Smooth muscle cell (in vitro differentiated cells): ENCODE measurements around the gene RAB3B. TPM values are rescaled to one million over a fixed set of nuclear protein-coding genes. Genes with fewer than 3 reads are reported as not detected.

Source experiments
- DNase-seq: peaks from one replicate; lab custom pipeline; 2025; ENCODE audit not compliant: unreplicated experiment; lab: John Stamatoyannopoulos, UW
- H2AFZ ChIP-seq: fragments of 200-600 bp; sonication (generic); 2 replicates; pipeline ENCODE4 v1.6.0; 2016; ENCODE audit warnings: antibody characterized with exemption, low read depth, mild to moderate bottlenecking
- H3F3A ChIP-seq: fragments of 200-600 bp; sonication (generic); 2 replicates; pipeline ENCODE4 v1.6.0; 2017; ENCODE audit warnings: antibody characterized with exemption, low read depth
- H3K27ac ChIP-seq: fragments of 200-600 bp; sonication (generic); 2 replicates; pipeline ENCODE4 v1.5.1; 2016; ENCODE audit warnings: low read depth, mild to moderate bottlenecking
- H3K27me3 ChIP-seq: fragments of 200-600 bp; sonication (generic); 2 replicates; pipeline ENCODE4 v1.6.1; 2016; ENCODE audit warnings: low read depth, mild to moderate bottlenecking
- H3K36me3 ChIP-seq: fragments of 200-600 bp; sonication (generic); 2 replicates; pipeline ENCODE4 v1.5.1; 2016; ENCODE audit warnings: low read depth
- H3K4me1 ChIP-seq: fragments of 200-600 bp; sonication (generic); 2 replicates; pipeline ENCODE4 v1.5.1; 2016; ENCODE audit warnings: low read depth
- H3K4me2 ChIP-seq: fragments of 200-600 bp; sonication (generic); 2 replicates; pipeline ENCODE4 v1.6.0; 2016; ENCODE audit warnings: mild to moderate bottlenecking
- H3K4me3 ChIP-seq: fragments of 200-600 bp; sonication (generic); 2 replicates; pipeline ENCODE4 v1.5.1; 2016; ENCODE audit warnings: mild to moderate bottlenecking
- H3K79me2 ChIP-seq: fragments of 200-600 bp; sonication (generic); 2 replicates; pipeline ENCODE4 v1.6.0; 2016; ENCODE audit warnings: low read depth, mild to moderate bottlenecking
- H3K9ac ChIP-seq: fragments of 200-600 bp; sonication (generic); 2 replicates; pipeline ENCODE4 v1.6.0; 2016; ENCODE audit warnings: low read depth
- H3K9me3 ChIP-seq: fragments of 200-600 bp; sonication (generic); replicated peaks from 2 replicates; pipeline ENCODE4 v1.5.1; 2016; ENCODE audit warnings: low read depth
- H4K20me1 ChIP-seq: fragments of 200-600 bp; sonication (generic); 2 replicates; pipeline ENCODE4 v1.6.0; 2016; ENCODE audit warnings: low read depth
- WGBS: methylation state at CpG from one replicate; pipeline ENCODE4 v1.1.7; 2016; ENCODE audit warnings: low lambda C conversion rate; 5-methylcytosine and 5-hydroxymethylcytosine counted together
- polyA plus RNA-seq: library from polyadenylated mRNA; unstranded; fragments of >200 nt; fragmentation: Nextera tagmentation; extraction: Ambion mirVana; gene quantifications from 2 replicates; pipeline ENCODE4 v1.2.1, GENCODE V29; 2016
- total RNA-seq: library from RNA; depleted of rRNA; stranded (reverse); fragments of >200 nt; gene quantifications from 2 replicates; pipeline ENCODE4 v1.2.3, GENCODE V29; 2014
- TF ChIP-seq, protein P1 (sequence below): fragments of 200-600 bp; sonication (generic); IDR thresholded peaks from 2 replicates; pipeline ENCODE4 v1.5.1; 2017; ENCODE audit warnings: borderline replicate concordance, mild to moderate bottlenecking, antibody characterized with exemption; ENCODE audit not compliant: insufficient read depth, poor library complexity, severe bottlenecking

RAB3B gene
- total and polyA plus RNA-seq, 2 experiments from 2014 or later, result 3.5 to 9.3 TPM

- H3K27me3 ChIP-seq, result no peaks in the 10 kb centered on the region
- H2AFZ ChIP-seq, result peak overlapping the region; percentile 47
- H3K27ac ChIP-seq, result peak overlapping the region; percentile 73
- peaks cover 11% of the 10 kb centered on the region for H3K36me3 ChIP-seq
- peaks cover 27% of the 10 kb centered on the region for H4K20me1 ChIP-seq
- DNase-seq, result no peak
- peaks cover 30% of the 10 kb centered on the region for H3K79me2 ChIP-seq
- H3K9me3 ChIP-seq, result no peaks in the 10 kb centered on the region
- TF ChIP-seq, protein P1, sequence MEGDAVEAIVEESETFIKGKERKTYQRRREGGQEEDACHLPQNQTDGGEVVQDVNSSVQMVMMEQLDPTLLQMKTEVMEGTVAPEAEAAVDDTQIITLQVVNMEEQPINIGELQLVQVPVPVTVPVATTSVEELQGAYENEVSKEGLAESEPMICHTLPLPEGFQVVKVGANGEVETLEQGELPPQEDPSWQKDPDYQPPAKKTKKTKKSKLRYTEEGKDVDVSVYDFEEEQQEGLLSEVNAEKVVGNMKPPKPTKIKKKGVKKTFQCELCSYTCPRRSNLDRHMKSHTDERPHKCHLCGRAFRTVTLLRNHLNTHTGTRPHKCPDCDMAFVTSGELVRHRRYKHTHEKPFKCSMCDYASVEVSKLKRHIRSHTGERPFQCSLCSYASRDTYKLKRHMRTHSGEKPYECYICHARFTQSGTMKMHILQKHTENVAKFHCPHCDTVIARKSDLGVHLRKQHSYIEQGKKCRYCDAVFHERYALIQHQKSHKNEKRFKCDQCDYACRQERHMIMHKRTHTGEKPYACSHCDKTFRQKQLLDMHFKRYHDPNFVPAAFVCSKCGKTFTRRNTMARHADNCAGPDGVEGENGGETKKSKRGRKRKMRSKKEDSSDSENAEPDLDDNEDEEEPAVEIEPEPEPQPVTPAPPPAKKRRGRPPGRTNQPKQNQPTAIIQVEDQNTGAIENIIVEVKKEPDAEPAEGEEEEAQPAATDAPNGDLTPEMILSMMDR, result no peak
- peak overlapping the region; percentile 99 for H3K4me2 ChIP-seq
- H3K4me3 ChIP-seq, result peak overlapping the region; percentile 72
- peak overlapping the region; percentile 85 for H3K9ac ChIP-seq
- H3K4me1 ChIP-seq, result peaks cover 12% of the 10 kb centered on the region
- 94% methylated on average over 2 of the region's 2 CpGs for WGBS
- H3F3A ChIP-seq, result peaks cover 17% of the 10 kb centered on the region
Measured at GRCh38 chr1:52034050-52034384, 43.5 kb upstream of the RAB3B start.

- peak; percentile 65 for DNase-seq
- H3K4me3 ChIP-seq, result peak within 1 kb of the TSS; percentile 72
- H3F3A ChIP-seq, result peaks cover 17% of the 10 kb centered on the region
- no peaks in the 10 kb centered on the region for H3K27me3 ChIP-seq
- WGBS, result 2% methylated on average over 76 of the region's 78 CpGs
- H3K4me1 ChIP-seq, result peaks cover 12% of the 10 kb centered on the region
- peak within 1 kb of the TSS; percentile 47 for H2AFZ ChIP-seq
- peak within 1 kb of the TSS; percentile 85 for H3K9ac ChIP-seq
- peaks cover 27% of the 10 kb centered on the region for H4K20me1 ChIP-seq
- H3K9me3 ChIP-seq, result no peaks in the 10 kb centered on the region
- H3K27ac ChIP-seq, result peak within 1 kb of the TSS; percentile 73
- peaks cover 30% of the 10 kb centered on the region for H3K79me2 ChIP-seq
- TF ChIP-seq, protein P1, result no peak
- H3K4me2 ChIP-seq, result peak within 1 kb of the TSS; percentile 99
- peaks cover 10% of the 10 kb centered on the region for H3K36me3 ChIP-seq
Measured at GRCh38 chr1:52033190-52034049, 42.9 kb upstream of the RAB3B start, which contains the start of gene KTI12. KTI12 (minus strand) TSS chr1:52033810; CDS start chr1:52033761, 49 bp downstream.

DNA sequence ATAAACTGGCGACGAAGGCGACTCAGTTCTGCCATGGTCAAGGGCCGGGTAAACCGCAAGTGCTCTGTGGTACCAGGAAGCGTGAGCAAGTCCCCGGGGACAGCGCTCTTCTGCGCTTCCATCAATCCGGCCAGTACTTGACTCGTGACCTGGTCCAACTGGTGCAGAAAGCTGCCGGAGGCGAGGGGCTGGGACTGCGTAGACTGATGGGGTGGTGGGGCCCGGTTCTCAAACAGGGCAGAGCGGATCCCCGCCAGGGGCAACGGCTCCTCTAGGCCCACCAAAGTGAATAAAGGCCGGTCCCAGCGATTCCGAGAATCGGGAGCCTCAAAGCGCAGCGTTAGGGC is 42.3 kb upstream of the RAB3B start:
- H3K36me3 ChIP-seq, result peaks cover 6% of the 10 kb centered on the region
- H3K4me2 ChIP-seq, result peak overlapping the region; percentile 99
- H3K27me3 ChIP-seq, result no peaks in the 10 kb centered on the region
- DNase-seq, result peak; percentile 30
- 4% methylated on average over 24 of the region's 24 CpGs for WGBS
- peak overlapping the region; percentile 72 for H3K4me3 ChIP-seq
- peaks cover 12% of the 10 kb centered on the region for H3K4me1 ChIP-seq
- H3K9ac ChIP-seq, result peak overlapping the region; percentile 85
- peaks cover 17% of the 10 kb centered on the region for H3F3A ChIP-seq
- no peaks in the 10 kb centered on the region for H3K9me3 ChIP-seq
- peaks cover 27% of the 10 kb centered on the region for H4K20me1 ChIP-seq
- TF ChIP-seq, protein P1, result no peak
- H3K79me2 ChIP-seq, result peaks cover 30% of the 10 kb centered on the region
- H2AFZ ChIP-seq, result peak overlapping the region; percentile 47
- H3K27ac ChIP-seq, result peak overlapping the region; percentile 73
